ENCODE results near the gene CYTH1. TPM values are rescaled to one million over a fixed set of nuclear protein-coding genes. Genes with fewer than 3 reads are reported as not detected.

The CYTH1 gene
- total RNA-seq, 2 experiments from 2014 or later: 73.0 to 148 TPM

- CTCF ChIA-PET (ENCODE audit: unreplicated experiment): interaction anchor here (0.7 to 1.1 kb wide), 2 partner anchors 26 to 32 kb away, joined by 4 to 5 read pairs; no protein-coding TSS in a partner anchor
- peak overlapping the region; percentile 55 for H3K4me3 ChIP-seq (ENCODE audit: low read depth, low read length, poor library complexity, severe bottlenecking)
- no peaks in the 10 kb centered on the region for H3K9me2 ChIP-seq (ENCODE audit: insufficient read depth, low read length)
- TF ChIP-seq CTCF (conservative IDR thresholded peaks at IDR 0.05; ENCODE audit: low read length) (no peak), EZH2phosphoT487 (IDR thresholded peaks at IDR 0.05; ENCODE audit: borderline replicate concordance, low read depth, low read length) (no peak)
- no peak overlapping the region for H2AFZ ChIP-seq (ENCODE audit: low read length)
- BruUV-seq (replicated peaks): no TSS peak
- no peaks in the 10 kb centered on the region for H3K36me3 ChIP-seq (ENCODE audit: insufficient read depth, low read length)
- DNase-seq (ENCODE audit: low spot score): no peak
- peak overlapping the region; percentile 42 for H3K27ac ChIP-seq (ENCODE audit: low read depth, low read length, poor library complexity, severe bottlenecking)
- H3K4me1 ChIP-seq (ENCODE audit: insufficient read depth, low read length, poor library complexity, severe bottlenecking): peaks cover 92% of the 10 kb centered on the region
- H3K9me3 ChIP-seq (ENCODE audit: low read length): no peaks in the 10 kb centered on the region
- POLR2A ChIA-PET: interaction anchor here (0.5 to 3.0 kb wide), 8 partner anchors 8 to 506 kb away, joined by 3 to 9 read pairs (median 6); no protein-coding TSS in a partner anchor
- peaks cover 99% of the 10 kb centered on the region for H3K79me2 ChIP-seq (ENCODE audit: insufficient read depth, low read depth, low read length)
- H4K20me1 ChIP-seq (ENCODE audit: insufficient read depth, low read length): peaks cover 4% of the 10 kb centered on the region; the same call in 1 of the 2 replicates
- intact Hi-C loops (cut with micrococcal nuclease; ENCODE audit: unreplicated experiment): loop anchor here (5.0 kb wide), 1 partner anchor 250 kb away; no protein-coding TSS in a partner anchor
- H3K4me2 ChIP-seq (ENCODE audit: low read length): peak overlapping the region; percentile 74
These were observed 34.6 kb downstream of the CYTH1 start for GRCh38 chr17:78747488-78747887.

DNA sequence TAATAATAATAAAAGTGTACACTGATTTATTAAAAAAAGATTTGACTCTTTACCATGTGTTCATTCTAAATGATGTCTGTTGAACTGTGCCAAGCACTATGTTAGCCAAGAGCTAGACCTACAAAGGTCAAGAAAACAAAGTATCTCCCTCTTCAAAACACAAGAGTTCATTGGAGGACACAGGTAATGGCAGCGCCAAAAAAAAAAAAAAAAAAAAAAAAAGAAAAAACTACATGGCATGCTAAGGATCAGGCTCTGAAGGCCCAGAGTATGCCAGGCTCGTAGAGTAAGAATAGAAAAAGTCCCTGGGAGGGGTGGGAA, 35.2 kb downstream of the CYTH1 start:
- no TSS peak for BruUV-seq (replicated peaks)
- peak overlapping the region; percentile 42 for H3K27ac ChIP-seq (ENCODE audit: low read depth, low read length, poor library complexity, severe bottlenecking)
- peaks cover 100% of the 10 kb centered on the region for H3K79me2 ChIP-seq (ENCODE audit: insufficient read depth, low read depth, low read length)
- H3K4me1 ChIP-seq (ENCODE audit: insufficient read depth, low read length, poor library complexity, severe bottlenecking): peaks cover 98% of the 10 kb centered on the region
- H2AFZ ChIP-seq (ENCODE audit: low read length): no peak overlapping the region
- no peak overlapping the region for H3K4me2 ChIP-seq (ENCODE audit: low read length)
- H3K4me3 ChIP-seq (ENCODE audit: low read depth, low read length, poor library complexity, severe bottlenecking): no peak overlapping the region
- H3K9me3 ChIP-seq (ENCODE audit: low read length): no peaks in the 10 kb centered on the region
- no peak for TF ChIP-seq EZH2phosphoT487 (IDR thresholded peaks at IDR 0.05; ENCODE audit: borderline replicate concordance, low read depth, low read length)
- TF ChIP-seq CTCF (conservative IDR thresholded peaks at IDR 0.05; ENCODE audit: low read length): no peak
- no peak for DNase-seq (ENCODE audit: low spot score)
- CTCF ChIA-PET (ENCODE audit: unreplicated experiment): interaction anchor here (0.5 to 0.6 kb wide), 2 partner anchors 10 to 52 kb away, joined by 3 read pairs; no protein-coding TSS in a partner anchor
- POLR2A ChIA-PET: interaction anchor here (0.9 to 1.4 kb wide), 2 partner anchors 8 to 34 kb away, joined by 3 to 5 read pairs; no protein-coding TSS in a partner anchor
- intact Hi-C loops (cut with micrococcal nuclease; ENCODE audit: unreplicated experiment): loop anchor here (5.0 kb wide), 1 partner anchor 250 kb away; no protein-coding TSS in a partner anchor
- H4K20me1 ChIP-seq (ENCODE audit: insufficient read depth, low read length): peaks cover 4% of the 10 kb centered on the region; the same call in 1 of the 2 replicates
- no peaks in the 10 kb centered on the region for H3K9me2 ChIP-seq (ENCODE audit: insufficient read depth, low read length)
- H3K36me3 ChIP-seq (ENCODE audit: insufficient read depth, low read length): no peaks in the 10 kb centered on the region

Measured in OCI-LY7 (cell line).